GM23248 (cell line): Measurements from ENCODE around the gene SKA1.

Experiments used
- EZH2 ChIP-seq: fragments of 200-600 bp; sonication (generic); IDR thresholded peaks from 2 replicates; pipeline ENCODE4 v1.6.1; 2018; ENCODE audit warnings: antibody characterized with exemption, mild to moderate bottlenecking; ENCODE audit not compliant: insufficient read depth, poor library complexity, severe bottlenecking
- EZH2phosphoT487 ChIP-seq: fragments of 200-600 bp; sonication (generic); IDR thresholded peaks from 2 replicates; pipeline ENCODE4 v1.6.1; 2018; ENCODE audit warnings: antibody characterized with exemption, moderate library complexity, mild to moderate bottlenecking, low read depth; ENCODE audit not compliant: insufficient read depth

DNA sequence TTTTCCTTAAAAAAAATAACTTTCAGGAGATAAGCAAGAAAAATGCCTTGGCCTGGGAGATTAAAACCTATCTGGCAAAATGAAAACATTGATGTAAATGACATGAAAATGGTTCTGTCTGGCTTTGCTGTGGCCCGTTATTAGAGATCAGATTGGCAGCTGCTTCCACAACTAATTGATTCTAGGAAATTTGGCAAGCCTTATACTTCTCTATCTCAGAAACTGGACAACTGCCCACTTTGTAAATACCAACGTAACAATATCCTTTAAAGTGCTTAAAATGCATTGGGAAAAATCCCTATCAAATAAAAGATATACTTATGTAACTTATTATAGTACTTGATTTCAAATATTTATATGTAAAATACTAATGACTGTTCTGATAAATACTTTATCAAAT is 14.2 kb upstream of the SKA1 start:
- no peak for TF ChIP-seq EZH2
- TF ChIP-seq EZH2phosphoT487 = no peak
